ENCODE results near the gene KCNMA1.

Gene KCNMA1

GRCh38 chr10:77332256-77332655 lies 305.4 kb downstream of the KCNMA1 start:
- TF ChIP-seq CTCF (IDR thresholded peaks at IDR 0.05; ENCODE audit: insufficient read depth, low read depth, low read length, missing control alignments) = no peak
- H3K4me3 ChIP-seq (ENCODE audit: low read depth, low read length) = no peak overlapping the region
- DNase-seq (ENCODE audit: low read depth) = no peak

- H3K4me3 ChIP-seq (ENCODE audit: low read depth, low read length) = no peak overlapping the region
- peak; percentile 18 for DNase-seq (ENCODE audit: low read depth)
- TF ChIP-seq CTCF (IDR thresholded peaks at IDR 0.05; ENCODE audit: insufficient read depth, low read depth, low read length, missing control alignments) = no peak
Observed at GRCh38 chr10:77328272-77328816, 309.3 kb downstream of the KCNMA1 start.

GRCh38 chr10:77325233-77325537 lies 312.4 kb downstream of the KCNMA1 start:
- no peak for DNase-seq (ENCODE audit: low read depth)
- H3K4me3 ChIP-seq (ENCODE audit: low read depth, low read length) = no peak overlapping the region
- no peak for TF ChIP-seq CTCF (IDR thresholded peaks at IDR 0.05; ENCODE audit: insufficient read depth, low read depth, low read length, missing control alignments)

- TF ChIP-seq CTCF (IDR thresholded peaks at IDR 0.05; ENCODE audit: insufficient read depth, low read depth, low read length, missing control alignments) = no peak
- DNase-seq (ENCODE audit: low read depth) = no peak
- H3K4me3 ChIP-seq (ENCODE audit: low read depth, low read length) = no peak overlapping the region
Observed at GRCh38 chr10:77321838-77322237, 315.8 kb downstream of the KCNMA1 start.

GRCh38 chr10:77320971-77321471 lies 316.6 kb downstream of the KCNMA1 start:
- DNase-seq (ENCODE audit: low read depth) = no peak
- no peak for TF ChIP-seq CTCF (IDR thresholded peaks at IDR 0.05; ENCODE audit: insufficient read depth, low read depth, low read length, missing control alignments)

GRCh38 chr10:77319557-77319956 lies 318.1 kb downstream of the KCNMA1 start:
- no peak for DNase-seq (ENCODE audit: low read depth)
- no peak overlapping the region for H3K4me3 ChIP-seq (ENCODE audit: low read depth, low read length)
- TF ChIP-seq CTCF (IDR thresholded peaks at IDR 0.05; ENCODE audit: insufficient read depth, low read depth, low read length, missing control alignments) = no peak

More at GRCh38 chr10:77320971-77321471, 316.6 kb downstream of the KCNMA1 start:
- H3K4me3 ChIP-seq (ENCODE audit: low read depth, low read length) = no peak overlapping the region

- TF ChIP-seq CTCF (IDR thresholded peaks at IDR 0.05; ENCODE audit: insufficient read depth, low read depth, low read length, missing control alignments) = no peak
- no peak overlapping the region for H3K4me3 ChIP-seq (ENCODE audit: low read depth, low read length)
- DNase-seq (ENCODE audit: low read depth) = no peak
Observed at GRCh38 chr10:77318739-77319138, 318.9 kb downstream of the KCNMA1 start.

Data from GM12865 (cell line).